ENCODE measurements around the gene VPS51. TPM values are rescaled to one million over a fixed set of nuclear protein-coding genes. Genes with fewer than 3 reads are reported as not detected.

Gene VPS51
- total RNA-seq (2014; rRNA removed; shearing (Covaris generic)) = 214 and 221 TPM in 2 replicates
- total RNA-seq (2022) = 119 and 146 TPM in 2 replicates
- Bru-seq, nascent RNA = percentile 79 among the genes with signal in this experiment
- BruChase-seq, experiment 1, labeled RNA remaining after a 6-hour chase = percentile 86 among the genes with signal in this experiment
- BruChase-seq, experiment 2, labeled RNA remaining after a 2-hour chase = percentile 84 among the genes with signal in this experiment
- long read RNA-seq, transcript VPS51-201 (10 exons, 2,714 nt) = major isoform, 109 of 198 reads
- long read RNA-seq, partial matches to known transcripts = 33 of 198 reads
- long read RNA-seq, other reads (novel, unspliced or antisense) = 55 of 198 reads

- intact Hi-C loops (cut with micrococcal nuclease; ENCODE audit: unreplicated experiment) = loop anchor here (1.0 kb wide), 1 partner anchor 56 kb away; no protein-coding TSS in a partner anchor
- CTCF ChIA-PET (ENCODE audit: unreplicated experiment) = no interaction called here
- Histone ChIP-seq H3K4me3 (ENCODE audit: low read depth, low read length, poor library complexity, severe bottlenecking) (peak within 1 kb of the TSS; percentile 78), H3K4me2 (ENCODE audit: low read length) (peak within 1 kb of the TSS; percentile 91), H2AFZ (ENCODE audit: low read length) (peak within 1 kb of the TSS; percentile 94), H3K27ac (ENCODE audit: low read depth, low read length, poor library complexity, severe bottlenecking) (peak within 1 kb of the TSS; percentile 68), H3K79me2 (ENCODE audit: insufficient read depth, low read depth, low read length) (peaks cover 27% of the 10 kb centered on the region), H3K9me3 (ENCODE audit: low read length) (no peaks in the 10 kb centered on the region), H3K4me1 (ENCODE audit: insufficient read depth, low read length, poor library complexity, severe bottlenecking) (peaks cover 16% of the 10 kb centered on the region), H3K9me2 (ENCODE audit: insufficient read depth, low read length) (no peaks in the 10 kb centered on the region), H3K36me3 (ENCODE audit: insufficient read depth, low read length) (peaks cover 35% of the 10 kb centered on the region), H4K20me1 (ENCODE audit: insufficient read depth, low read length) (peaks cover 6% of the 10 kb centered on the region; the same call in 1 of the 2 replicates)
- POLR2A ChIA-PET = interaction anchor here (0.8 to 1.5 kb wide), 4 partner anchors 11 to 50 kb away, joined by 4 read pairs; no protein-coding TSS in a partner anchor
- peak; percentile 94 for DNase-seq (ENCODE audit: low spot score)
- no peak for TF ChIP-seq EZH2phosphoT487 (IDR thresholded peaks at IDR 0.05; ENCODE audit: borderline replicate concordance, low read depth, low read length)
- TF ChIP-seq, protein P1, sequence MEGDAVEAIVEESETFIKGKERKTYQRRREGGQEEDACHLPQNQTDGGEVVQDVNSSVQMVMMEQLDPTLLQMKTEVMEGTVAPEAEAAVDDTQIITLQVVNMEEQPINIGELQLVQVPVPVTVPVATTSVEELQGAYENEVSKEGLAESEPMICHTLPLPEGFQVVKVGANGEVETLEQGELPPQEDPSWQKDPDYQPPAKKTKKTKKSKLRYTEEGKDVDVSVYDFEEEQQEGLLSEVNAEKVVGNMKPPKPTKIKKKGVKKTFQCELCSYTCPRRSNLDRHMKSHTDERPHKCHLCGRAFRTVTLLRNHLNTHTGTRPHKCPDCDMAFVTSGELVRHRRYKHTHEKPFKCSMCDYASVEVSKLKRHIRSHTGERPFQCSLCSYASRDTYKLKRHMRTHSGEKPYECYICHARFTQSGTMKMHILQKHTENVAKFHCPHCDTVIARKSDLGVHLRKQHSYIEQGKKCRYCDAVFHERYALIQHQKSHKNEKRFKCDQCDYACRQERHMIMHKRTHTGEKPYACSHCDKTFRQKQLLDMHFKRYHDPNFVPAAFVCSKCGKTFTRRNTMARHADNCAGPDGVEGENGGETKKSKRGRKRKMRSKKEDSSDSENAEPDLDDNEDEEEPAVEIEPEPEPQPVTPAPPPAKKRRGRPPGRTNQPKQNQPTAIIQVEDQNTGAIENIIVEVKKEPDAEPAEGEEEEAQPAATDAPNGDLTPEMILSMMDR (conservative IDR thresholded peaks at IDR 0.05; ENCODE audit: low read length) = no peak
- BruUV-seq (replicated peaks) = no TSS peak
These were observed at the start of gene VPS51 for GRCh38 chr11:65095974-65096806. Gene VPS51, plus strand, starts transcription at chr11:65096214. Its CDS starts 37 bp downstream, at chr11:65096251.

GRCh38 chr11:65047581-65048422 is 48.2 kb upstream of the VPS51 start:
- H4K20me1 ChIP-seq (ENCODE audit: insufficient read depth, low read length) = no peaks in the 10 kb centered on the region
- peaks cover 3% of the 10 kb centered on the region for H3K4me1 ChIP-seq (ENCODE audit: insufficient read depth, low read length, poor library complexity, severe bottlenecking)
- ChIA-PET CTCF (ENCODE audit: unreplicated experiment) (no interaction called here), POLR2A (no interaction called here)
- H3K4me2 ChIP-seq (ENCODE audit: low read length) = no peak overlapping the region
- peaks cover 9% of the 10 kb centered on the region; the same call in 1 of the 2 replicates for H3K79me2 ChIP-seq (ENCODE audit: insufficient read depth, low read depth, low read length)
- H3K9me3 ChIP-seq (ENCODE audit: low read length) = no peaks in the 10 kb centered on the region
- TF ChIP-seq, protein P1 (conservative IDR thresholded peaks at IDR 0.05; ENCODE audit: low read length) = no peak
- TF ChIP-seq EZH2phosphoT487 (IDR thresholded peaks at IDR 0.05; ENCODE audit: borderline replicate concordance, low read depth, low read length) = no peak
- H3K9me2 ChIP-seq (ENCODE audit: insufficient read depth, low read length) = no peaks in the 10 kb centered on the region
- H3K4me3 ChIP-seq (ENCODE audit: low read depth, low read length, poor library complexity, severe bottlenecking) = no peak overlapping the region
- no peak overlapping the region for H2AFZ ChIP-seq (ENCODE audit: low read length)
- BruUV-seq (replicated peaks) = no TSS peak
- peaks cover 38% of the 10 kb centered on the region for H3K36me3 ChIP-seq (ENCODE audit: insufficient read depth, low read length)
- intact Hi-C loops (cut with micrococcal nuclease; ENCODE audit: unreplicated experiment) = no loop called here
- no peak overlapping the region for H3K27ac ChIP-seq (ENCODE audit: low read depth, low read length, poor library complexity, severe bottlenecking)
- DNase-seq (ENCODE audit: low spot score) = no peak

Measured in OCI-LY7 (cell line).